Measurements from ENCODE around the gene CERKL.

- no peak for TF ChIP-seq POLR2A (IDR thresholded peaks at IDR 0.05; ENCODE audit: low read depth, low read length)
- TF ChIP-seq POLR2AphosphoS5 (IDR thresholded peaks at IDR 0.05; ENCODE audit: low read depth, low read length) = no peak
Measured at GRCh38 chr2:181520253-181520652, 136.7 kb downstream of the CERKL start.

Data from GM12891 (cell line).